ENCODE results near the gene PPEF1.

Gene PPEF1

GRCh38 chrX:18875256-18875878 lies 167.9 kb downstream of the PPEF1 start:
- no peak for DNase-seq (ENCODE audit: low read depth in 2 of 2, low spot score in 1 of 2)

GRCh38 chrX:18877469-18877868 lies 170.0 kb downstream of the PPEF1 start:
- no peak for DNase-seq (ENCODE audit: low read depth in 2 of 2, low spot score in 1 of 2)

Data from stimulated activated CD8-positive, alpha-beta memory T cell treated with anti-CD3 and anti-CD28 coated beads, Interleukin-4, amount 100 ng/mL, for 1 hour (primary cell).